GM19395 (cell line): ENCODE results near the gene PROZ.

ENCODE experiments used
- ATAC-seq: cut with Tn5 transposase; IDR thresholded peaks from one replicate; pipeline ENCODE4 v1.9.1; 2021; ENCODE audit warnings: mild to moderate bottlenecking, moderate library complexity; ENCODE audit not compliant: unreplicated experiment

The PROZ gene

GRCh38 chr13:113119166-113119821, 39.2 kb upstream of the PROZ start:
- ATAC-seq: no peak

GRCh38 chr13:113119822-113120189, 38.6 kb upstream of the PROZ start:
- ATAC-seq: no peak

- no peak for ATAC-seq
Measured at GRCh38 chr13:113120300-113121182, 37.9 kb upstream of the PROZ start.

- no peak for ATAC-seq
Measured at GRCh38 chr13:113121183-113121927, 37.1 kb upstream of the PROZ start.

- no peak for ATAC-seq
Measured at GRCh38 chr13:113121928-113122471, 36.4 kb upstream of the PROZ start.

- no peak for ATAC-seq
Measured at GRCh38 chr13:113122550-113123225, 35.8 kb upstream of the PROZ start, which contains the start of gene F10. Gene F10, plus strand, starts transcription at chr13:113122799. Its CDS starts 57 bp downstream, at chr13:113122856.

- ATAC-seq: no peak
Measured at GRCh38 chr13:113123226-113124201, 34.9 kb upstream of the PROZ start.

GRCh38 chr13:113124211-113124970, 34.1 kb upstream of the PROZ start:
- ATAC-seq: no peak

DNA sequence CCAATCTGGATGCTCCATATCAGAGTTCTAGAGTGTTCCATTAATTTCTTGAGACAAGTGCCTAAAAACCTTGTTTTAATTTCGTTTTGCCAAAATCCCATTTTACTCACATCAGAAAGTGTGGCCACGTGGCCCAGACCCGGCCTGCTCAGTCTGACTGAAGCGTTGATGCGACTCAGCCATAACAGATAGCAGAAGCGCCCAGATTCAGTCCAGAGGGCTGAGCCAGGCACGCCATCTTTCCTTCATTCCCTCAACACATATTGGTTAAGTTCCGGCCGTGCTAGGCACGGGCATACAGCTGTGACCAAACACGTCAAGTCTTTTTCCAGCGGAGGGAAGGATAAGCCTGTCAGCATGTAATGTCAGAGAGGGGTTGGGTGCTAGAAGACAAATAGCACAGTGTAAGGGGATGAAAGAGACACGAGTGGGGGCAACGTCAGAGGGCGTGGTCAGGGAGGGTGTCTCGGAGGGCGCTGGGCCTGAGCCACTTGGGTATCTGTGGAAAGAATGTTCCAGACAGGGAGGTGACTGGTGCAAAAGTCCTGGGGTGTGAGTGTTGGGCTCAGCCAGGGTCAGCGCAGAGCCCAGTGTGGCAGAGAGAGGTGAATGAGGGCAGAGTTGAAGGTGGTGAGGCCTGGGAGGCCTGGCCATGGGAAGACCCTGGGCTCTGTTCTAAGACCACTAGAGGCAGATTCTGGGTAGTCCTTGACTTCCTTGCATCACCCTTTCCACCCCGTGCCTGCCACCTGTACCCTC, 32.8 kb upstream of the PROZ start:
- no peak for ATAC-seq

DNA sequence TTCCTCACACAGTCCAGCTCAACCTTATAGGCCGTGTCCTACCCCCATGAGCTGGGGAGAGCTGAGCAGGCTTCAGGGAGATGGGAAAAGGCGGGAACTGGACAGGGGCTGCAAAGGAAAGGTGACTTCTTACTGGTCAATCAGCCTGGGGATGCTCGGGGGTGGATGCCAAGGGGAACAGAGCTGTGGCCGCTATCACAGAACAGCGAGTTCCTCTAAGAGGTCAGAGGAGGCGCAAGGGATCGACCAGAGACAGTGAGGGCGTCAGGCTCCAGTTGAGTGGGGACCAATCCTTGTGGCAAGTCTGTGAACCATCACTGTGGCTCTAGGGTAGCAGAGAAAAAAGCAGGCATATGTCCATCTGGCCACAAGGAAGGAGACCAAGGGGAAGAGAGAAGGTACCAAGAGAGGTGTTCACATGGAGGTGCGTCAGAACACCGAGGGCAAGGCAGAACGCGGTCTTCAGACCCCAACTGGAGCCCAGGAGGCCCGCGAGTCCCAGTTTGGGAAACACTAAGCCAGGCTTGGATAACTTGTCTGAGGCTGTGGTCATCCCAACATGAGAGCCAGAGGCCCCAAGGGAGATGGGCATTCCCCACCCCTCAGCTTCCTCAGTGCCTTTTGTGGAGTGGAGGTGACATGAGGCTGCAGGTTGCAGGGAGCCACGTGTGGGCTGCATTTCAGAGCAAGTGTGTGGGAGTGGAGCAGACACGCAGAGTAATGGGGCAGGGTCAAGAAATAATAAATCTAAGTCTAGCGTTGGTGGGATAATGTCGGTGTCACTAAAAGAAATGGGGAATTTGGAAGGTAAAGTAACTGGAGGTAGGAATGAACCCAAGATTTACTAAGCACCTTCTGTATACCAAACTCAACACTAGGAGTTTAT, 31.9 kb upstream of the PROZ start:
- ATAC-seq: no peak

DNA sequence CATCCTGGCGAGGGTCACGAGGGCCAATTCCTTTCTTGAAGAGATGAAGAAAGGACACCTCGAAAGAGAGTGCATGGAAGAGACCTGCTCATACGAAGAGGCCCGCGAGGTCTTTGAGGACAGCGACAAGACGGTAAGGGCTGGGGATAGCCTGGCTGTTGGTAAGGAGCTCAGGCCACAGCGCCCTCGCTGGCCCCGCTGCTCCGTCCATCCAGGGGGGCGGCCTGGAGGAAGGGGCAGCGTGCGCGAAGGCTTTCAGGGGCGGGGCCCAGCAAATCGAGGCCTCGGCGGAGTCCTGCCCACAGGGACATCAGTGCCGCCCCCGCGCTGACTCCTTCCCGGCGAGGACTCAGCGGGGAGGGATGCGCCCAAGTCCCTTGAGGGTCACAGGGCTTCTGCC, 29.0 kb upstream of the PROZ start:
- ATAC-seq: no peak

DNA sequence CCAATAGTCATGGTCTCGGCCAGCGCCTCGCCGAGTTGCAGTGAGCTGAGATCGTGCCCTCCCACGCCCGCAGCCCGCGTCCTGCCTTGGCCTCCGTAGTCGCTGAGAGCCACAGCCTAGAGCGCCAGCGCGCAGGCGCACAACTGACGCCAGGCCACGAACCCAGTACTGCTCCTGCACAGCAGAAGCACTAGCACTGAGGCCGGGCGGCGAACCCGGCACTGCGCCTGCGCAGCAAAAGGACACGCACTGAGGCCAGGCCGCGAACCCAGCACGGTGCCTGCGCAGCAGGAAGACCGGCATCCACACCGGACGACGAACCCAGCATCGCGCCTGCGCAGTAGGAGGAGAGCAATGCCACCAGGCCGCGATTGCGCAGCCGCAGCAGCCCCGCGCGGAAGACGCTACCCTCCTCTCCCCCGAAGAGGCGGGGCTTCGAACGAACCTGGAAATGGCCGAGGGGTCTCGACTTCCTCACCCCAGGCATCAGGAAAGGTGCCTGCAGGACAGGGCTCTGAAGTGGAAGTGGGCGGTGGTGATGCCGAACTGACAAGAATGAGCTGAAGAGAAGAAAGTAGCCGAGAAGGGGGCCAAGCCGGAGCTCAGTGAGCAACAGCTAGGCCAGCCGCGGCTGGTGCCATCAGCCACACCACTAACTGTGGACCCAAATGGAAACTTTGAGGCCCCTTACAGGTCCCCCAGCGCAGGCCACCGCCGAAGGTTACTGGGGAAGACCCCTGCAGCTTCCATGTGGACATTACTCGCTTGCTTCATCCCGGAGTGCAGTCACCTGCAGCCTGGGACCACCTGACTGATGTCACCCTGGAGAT, 28.3 kb upstream of the PROZ start:
- ATAC-seq: no peak

- no peak for ATAC-seq
Measured at GRCh38 chr13:113135281-113135760, 23.1 kb upstream of the PROZ start.

- ATAC-seq: no peak
Measured at GRCh38 chr13:113137691-113138298, 20.7 kb upstream of the PROZ start.

- ATAC-seq: no peak
Measured at GRCh38 chr13:113138792-113139551, 19.5 kb upstream of the PROZ start.
